Vagina (tissue), 2 donors: Measurements from ENCODE around the gene KIAA1671. TPM values are rescaled to one million over a fixed set of nuclear protein-coding genes. Genes with fewer than 3 reads are reported as not detected.

Experiments used
- DNase-seq, 2 donors: peaks; one replicate each; pipeline ENCODE4 v3.0.0-alpha.2; 2017; ENCODE audit errors: extremely low spot score in 2 of 2
- H3K27ac ChIP-seq: fragments of 200-600 bp; sonication (generic); one replicate; pipeline ENCODE4 v1.5.1; 2019
- H3K27me3 ChIP-seq: fragments of 200-600 bp; sonication (generic); one replicate; pipeline ENCODE4 v1.5.1; 2019
- H3K36me3 ChIP-seq, 2 donors: fragments of 200-600 bp; sonication (generic); one replicate each; pipeline ENCODE4 v1.5.1; 2017 to 2019
- H3K4me1 ChIP-seq: fragments of 200-600 bp; sonication (generic); one replicate; pipeline ENCODE4 v1.5.1; 2019
- H3K4me3 ChIP-seq, 2 donors: fragments of 200-600 bp; sonication (generic); 1 replicate in 1 of 2; 2 replicates in 1 of 2; pipeline ENCODE4 v1.5.1; 2016 to 2019
- H3K9me3 ChIP-seq: fragments of 200-600 bp; sonication (generic); one replicate; pipeline ENCODE4 v1.5.1; 2019
- POLR2A ChIP-seq, 2 donors: fragments of 450-650 bp; IDR thresholded peaks; one replicate each; pipeline ENCODE4 v1.6.1; 2017; ENCODE audit warnings: antibody characterized with exemption in 2 of 2, mild to moderate bottlenecking in 2 of 2, moderate library complexity in 2 of 2
- POLR2AphosphoS5 ChIP-seq, 2 donors: sonication (generic); formaldehyde crosslinking; IDR thresholded peaks; one replicate each; pipeline ENCODE4 v1.9.0; 2017; ENCODE audit warnings: antibody characterized with exemption in 2 of 2, mild to moderate bottlenecking in 2 of 2, low read depth in 1 of 2; ENCODE audit not compliant: insufficient read depth in 1 of 2
- intact Hi-C: fragments of 100-400 bp; cut with DNase I; formaldehyde crosslinking; loops from one replicate; pipeline ENCODE4 v1.15.1; 2023
- total RNA-seq: library from RNA; depleted of rRNA; stranded (reverse); fragments of >200 nt; gene quantifications from one replicate; pipeline ENCODE4 v1.2.3, GENCODE V29; 2016
- TF ChIP-seq, protein P1 (sequence below), 3 experiments: fragments of 450-650 bp in 2 of 3; fragments of 200-600 bp in 1 of 3; sonication (generic) in 1 of 3; IDR thresholded peaks; one replicate each; pipeline ENCODE4 v1.5.1; 2017 to 2019; ENCODE audit warnings: antibody characterized with exemption in 3 of 3, mild to moderate bottlenecking in 2 of 3, moderate library complexity in 2 of 3

KIAA1671 gene
- total RNA-seq, 1 donor from 2014 or later = 54.0 TPM

DNA sequence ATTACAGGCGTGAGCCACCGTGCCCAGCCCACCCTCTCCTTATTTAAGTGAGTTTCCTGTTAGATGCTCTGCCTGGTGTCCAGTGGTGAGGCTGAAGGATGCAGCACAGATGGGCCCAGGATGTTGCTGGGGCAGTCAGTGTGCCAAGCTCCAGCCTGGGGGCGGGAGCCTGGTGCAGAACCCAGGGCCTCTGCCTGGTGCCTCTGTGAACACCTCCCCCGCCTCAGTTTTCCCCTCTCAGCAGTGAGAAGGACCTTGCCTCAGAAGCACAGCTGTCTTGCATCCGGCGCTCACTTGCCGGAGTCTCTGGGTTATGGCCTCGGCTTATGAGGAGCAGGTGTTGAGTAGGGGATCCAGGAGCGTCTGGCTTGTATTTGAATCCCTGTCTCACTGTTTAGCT lies 116.2 kb downstream of the KIAA1671 start:
- no peaks in the 10 kb centered on the region for H3K9me3 ChIP-seq
- DNase-seq = no peak
- no peaks in the 10 kb centered on the region for H3K36me3 ChIP-seq
- no peak overlapping the region for H3K4me3 ChIP-seq
- intact Hi-C loops = no loop called here
- H3K4me1 ChIP-seq = peaks cover 12% of the 10 kb centered on the region
- no peak overlapping the region for H3K27ac ChIP-seq
- no peak for TF ChIP-seq POLR2A (IDR thresholded peaks at IDR 0.05)
- TF ChIP-seq, protein P1, sequence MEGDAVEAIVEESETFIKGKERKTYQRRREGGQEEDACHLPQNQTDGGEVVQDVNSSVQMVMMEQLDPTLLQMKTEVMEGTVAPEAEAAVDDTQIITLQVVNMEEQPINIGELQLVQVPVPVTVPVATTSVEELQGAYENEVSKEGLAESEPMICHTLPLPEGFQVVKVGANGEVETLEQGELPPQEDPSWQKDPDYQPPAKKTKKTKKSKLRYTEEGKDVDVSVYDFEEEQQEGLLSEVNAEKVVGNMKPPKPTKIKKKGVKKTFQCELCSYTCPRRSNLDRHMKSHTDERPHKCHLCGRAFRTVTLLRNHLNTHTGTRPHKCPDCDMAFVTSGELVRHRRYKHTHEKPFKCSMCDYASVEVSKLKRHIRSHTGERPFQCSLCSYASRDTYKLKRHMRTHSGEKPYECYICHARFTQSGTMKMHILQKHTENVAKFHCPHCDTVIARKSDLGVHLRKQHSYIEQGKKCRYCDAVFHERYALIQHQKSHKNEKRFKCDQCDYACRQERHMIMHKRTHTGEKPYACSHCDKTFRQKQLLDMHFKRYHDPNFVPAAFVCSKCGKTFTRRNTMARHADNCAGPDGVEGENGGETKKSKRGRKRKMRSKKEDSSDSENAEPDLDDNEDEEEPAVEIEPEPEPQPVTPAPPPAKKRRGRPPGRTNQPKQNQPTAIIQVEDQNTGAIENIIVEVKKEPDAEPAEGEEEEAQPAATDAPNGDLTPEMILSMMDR (IDR thresholded peaks at IDR 0.05) = no peak
- no peak for TF ChIP-seq POLR2AphosphoS5 (IDR thresholded peaks at IDR 0.05; ENCODE audit: insufficient read depth in 1 of 2, low read depth in 1 of 2)
- no peaks in the 10 kb centered on the region for H3K27me3 ChIP-seq

GRCh38 chr22:25069426-25069757 lies 116.9 kb downstream of the KIAA1671 start:
- TF ChIP-seq POLR2A (IDR thresholded peaks at IDR 0.05) = no peak
- no peak for TF ChIP-seq POLR2AphosphoS5 (IDR thresholded peaks at IDR 0.05; ENCODE audit: insufficient read depth in 1 of 2, low read depth in 1 of 2)
- TF ChIP-seq, protein P1 (IDR thresholded peaks at IDR 0.05) = no peak
- no peak overlapping the region for H3K27ac ChIP-seq

GRCh38 chr22:25069758-25070481 lies 117.4 kb downstream of the KIAA1671 start:
- Histone ChIP-seq H3K4me3 (peak overlapping the region; percentile 12 to 15), H3K27me3 (no peaks in the 10 kb centered on the region), H3K27ac (peak overlapping the region; percentile 29), H3K36me3 (no peaks in the 10 kb centered on the region), H3K4me1 (peaks cover 12% of the 10 kb centered on the region), H3K9me3 (no peaks in the 10 kb centered on the region)
- DNase-seq = no peak
- TF ChIP-seq POLR2AphosphoS5 (IDR thresholded peaks at IDR 0.05; ENCODE audit: insufficient read depth in 1 of 2, low read depth in 1 of 2) (no peak), POLR2A (IDR thresholded peaks at IDR 0.05) (no peak)
- TF ChIP-seq, protein P1 (IDR thresholded peaks at IDR 0.05) = no peak
- intact Hi-C loops = no loop called here

More at GRCh38 chr22:25069426-25069757, 116.9 kb downstream of the KIAA1671 start:
- Histone ChIP-seq H3K9me3 (no peaks in the 10 kb centered on the region), H3K4me1 (peaks cover 12% of the 10 kb centered on the region), H3K4me3 (no peak overlapping the region), H3K36me3 (no peaks in the 10 kb centered on the region), H3K27me3 (no peaks in the 10 kb centered on the region)
- intact Hi-C loops = no loop called here
- DNase-seq = no peak

- Histone ChIP-seq H3K4me1 (peaks cover 12% of the 10 kb centered on the region), H3K9me3 (no peaks in the 10 kb centered on the region), H3K36me3 (no peaks in the 10 kb centered on the region), H3K4me3 (no peak overlapping the region), H3K27me3 (no peaks in the 10 kb centered on the region), H3K27ac (no peak overlapping the region)
- TF ChIP-seq POLR2AphosphoS5 (IDR thresholded peaks at IDR 0.05; ENCODE audit: insufficient read depth in 1 of 2, low read depth in 1 of 2) = no peak
- no peak for TF ChIP-seq POLR2A (IDR thresholded peaks at IDR 0.05)
- TF ChIP-seq, protein P1 (IDR thresholded peaks at IDR 0.05) = no peak
- intact Hi-C loops = no loop called here
- no peak for DNase-seq
Observed at GRCh38 chr22:25070956-25071355, 118.4 kb downstream of the KIAA1671 start.

DNA sequence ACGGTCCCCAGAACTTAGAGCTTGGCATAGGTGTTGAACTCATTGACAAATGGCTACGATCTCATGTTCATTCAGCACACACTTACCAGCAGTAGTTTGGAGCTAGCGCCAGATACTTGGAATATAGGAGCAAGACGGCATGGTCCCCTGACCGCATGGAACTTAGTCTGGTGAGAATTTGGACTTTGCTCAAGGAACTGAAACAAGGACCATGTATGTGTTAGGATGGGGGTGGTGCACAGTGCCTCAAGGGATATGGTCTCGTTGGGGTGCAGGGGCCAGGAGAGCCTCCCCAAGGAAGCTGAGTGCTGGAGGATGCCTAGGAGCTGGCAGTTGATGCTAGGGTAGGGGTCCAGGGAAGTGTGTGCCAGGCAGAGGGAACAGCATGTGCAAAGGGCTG lies 119.2 kb downstream of the KIAA1671 start:
- Histone ChIP-seq H3K36me3 (no peaks in the 10 kb centered on the region), H3K27me3 (no peaks in the 10 kb centered on the region), H3K27ac (no peak overlapping the region), H3K4me3 (no peak overlapping the region), H3K4me1 (peaks cover 12% of the 10 kb centered on the region), H3K9me3 (no peaks in the 10 kb centered on the region)
- no peak for DNase-seq
- intact Hi-C loops = no loop called here
- no peak for TF ChIP-seq POLR2A (IDR thresholded peaks at IDR 0.05)
- TF ChIP-seq, protein P1 (IDR thresholded peaks at IDR 0.05) = no peak
- no peak for TF ChIP-seq POLR2AphosphoS5 (IDR thresholded peaks at IDR 0.05; ENCODE audit: insufficient read depth in 1 of 2, low read depth in 1 of 2)
